Measurements from ENCODE around the gene AP3B1.

DNA sequence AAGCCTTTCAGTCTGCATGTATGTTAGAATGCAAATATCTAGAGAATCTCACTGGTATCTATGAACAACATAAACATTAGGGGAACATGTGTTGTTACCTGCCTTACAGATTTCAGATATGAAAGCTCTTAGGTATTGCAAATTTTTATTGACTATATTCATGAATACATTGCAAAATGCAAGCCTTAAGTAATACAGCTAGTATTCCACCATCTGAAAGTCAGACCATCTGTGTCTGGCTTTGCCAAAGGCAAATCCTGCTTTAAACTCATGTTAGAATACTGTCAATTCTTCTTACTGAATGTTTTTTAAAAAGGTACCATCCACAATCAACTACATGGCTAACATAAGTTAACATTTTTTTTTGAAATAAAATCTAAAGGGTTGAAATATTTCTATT lies 215.6 kb downstream of the AP3B1 start:
- no peak for TF ChIP-seq EZH2 (IDR thresholded peaks at IDR 0.05; ENCODE audit: borderline replicate concordance, low read depth, low read length, severe bottlenecking)
- TF ChIP-seq, protein P1, sequence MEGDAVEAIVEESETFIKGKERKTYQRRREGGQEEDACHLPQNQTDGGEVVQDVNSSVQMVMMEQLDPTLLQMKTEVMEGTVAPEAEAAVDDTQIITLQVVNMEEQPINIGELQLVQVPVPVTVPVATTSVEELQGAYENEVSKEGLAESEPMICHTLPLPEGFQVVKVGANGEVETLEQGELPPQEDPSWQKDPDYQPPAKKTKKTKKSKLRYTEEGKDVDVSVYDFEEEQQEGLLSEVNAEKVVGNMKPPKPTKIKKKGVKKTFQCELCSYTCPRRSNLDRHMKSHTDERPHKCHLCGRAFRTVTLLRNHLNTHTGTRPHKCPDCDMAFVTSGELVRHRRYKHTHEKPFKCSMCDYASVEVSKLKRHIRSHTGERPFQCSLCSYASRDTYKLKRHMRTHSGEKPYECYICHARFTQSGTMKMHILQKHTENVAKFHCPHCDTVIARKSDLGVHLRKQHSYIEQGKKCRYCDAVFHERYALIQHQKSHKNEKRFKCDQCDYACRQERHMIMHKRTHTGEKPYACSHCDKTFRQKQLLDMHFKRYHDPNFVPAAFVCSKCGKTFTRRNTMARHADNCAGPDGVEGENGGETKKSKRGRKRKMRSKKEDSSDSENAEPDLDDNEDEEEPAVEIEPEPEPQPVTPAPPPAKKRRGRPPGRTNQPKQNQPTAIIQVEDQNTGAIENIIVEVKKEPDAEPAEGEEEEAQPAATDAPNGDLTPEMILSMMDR (IDR thresholded peaks at IDR 0.05; ENCODE audit: extremely low read depth in 1 of 2, insufficient read depth in 1 of 2, low read depth in 1 of 2, low read length in 2 of 2) = no peak
- TF ChIP-seq, protein P2, sequence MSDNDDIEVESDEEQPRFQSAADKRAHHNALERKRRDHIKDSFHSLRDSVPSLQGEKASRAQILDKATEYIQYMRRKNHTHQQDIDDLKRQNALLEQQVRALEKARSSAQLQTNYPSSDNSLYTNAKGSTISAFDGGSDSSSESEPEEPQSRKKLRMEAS (IDR thresholded peaks at IDR 0.05; ENCODE audit: insufficient read depth, insufficient read length) = no peak

Data from endothelial cell of umbilical vein (primary cell).